SHP77 treated with DMSO at 0.1 percent for 48 hours (cell line): ENCODE measurements around the gene HEXIM1.
A peak's percentile ranks its signal among the peaks of the same experiment; 100 is the strongest.

Source experiments
- DNase-seq: peaks from one replicate; lab custom pipeline; 2025; lab: John Stamatoyannopoulos, UW

HEXIM1 gene

GRCh38 chr17:45129940-45130680, 18.2 kb upstream of the HEXIM1 start:
- DNase-seq = no peak

GRCh38 chr17:45130681-45131615, 17.3 kb upstream of the HEXIM1 start:
- no peak for DNase-seq

- DNase-seq = no peak
These were observed 16.5 kb upstream of the HEXIM1 start for GRCh38 chr17:45131616-45132319.

GRCh38 chr17:45132320-45132571, 16.0 kb upstream of the HEXIM1 start, which contains the start of gene PLCD3:
PLCD3 (minus strand) TSS chr17:45132515; CDS start chr17:45132410, 105 bp downstream.
- no peak for DNase-seq

GRCh38 chr17:45132572-45133463, 15.5 kb upstream of the HEXIM1 start:
- peak; percentile 58 for DNase-seq

GRCh38 chr17:45135192-45135977, 12.9 kb upstream of the HEXIM1 start, which contains the start of gene ACBD4:
ACBD4 (plus strand) TSS chr17:45135687; CDS start chr17:45136145, 458 bp downstream.
- DNase-seq = peak; percentile 88

- no peak for DNase-seq
These were observed 12.1 kb upstream of the HEXIM1 start for GRCh38 chr17:45135978-45136791.

GRCh38 chr17:45136846-45137560, 11.3 kb upstream of the HEXIM1 start:
- DNase-seq = no peak

- no peak for DNase-seq
These were observed 10.5 kb upstream of the HEXIM1 start for GRCh38 chr17:45137561-45138305.

- no peak for DNase-seq
These were observed 9.3 kb upstream of the HEXIM1 start for GRCh38 chr17:45138911-45139532.

GRCh38 chr17:45139533-45139920, 8.7 kb upstream of the HEXIM1 start:
- DNase-seq = no peak

GRCh38 chr17:45143094-45143670, 5.1 kb upstream of the HEXIM1 start:
- DNase-seq = no peak

- no peak for DNase-seq
These were observed 4.5 kb upstream of the HEXIM1 start for GRCh38 chr17:45143767-45144198.

GRCh38 chr17:45144199-45145034, 3.9 kb upstream of the HEXIM1 start:
- no peak for DNase-seq

- no peak for DNase-seq
These were observed 3.3 kb upstream of the HEXIM1 start for GRCh38 chr17:45145035-45145389.

GRCh38 chr17:45146166-45146565, 2.1 kb upstream of the HEXIM1 start:
- DNase-seq = no peak

- DNase-seq = no peak
These were observed 1.7 kb upstream of the HEXIM1 start for GRCh38 chr17:45146592-45146889.
